HepG2 (cell line): ENCODE measurements around the gene MRM3. TPM values are rescaled to one million over a fixed set of nuclear protein-coding genes. Genes with fewer than 3 reads are reported as not detected.

Experiments
- ATAC-seq: fragments of 200-7000 bp; cut with Tn5 transposase; 3 replicates; pipeline ENCODE4 v1.9.1; 2020; ENCODE audit warnings: mild to moderate bottlenecking, moderate library complexity
- BruUV-seq: library from RNA; stranded (reverse); fragments of 400-500 nt; replicated peaks from 2 replicates; lab custom pipeline; 2021; lab: Mats Ljungman, UMichigan
- CTCF ChIA-PET: fragments of 300-600 bp; formaldehyde crosslinking; extraction: SDS; loops from one replicate; lab custom pipeline; 2021; ENCODE audit warnings: low total read pairs, inconsistent platforms, low intra/inter-chr PET ratio; lab: Yijun Ruan, JAX
- POLR2A ChIA-PET: fragments of 350-600 bp; sonication (Branson Sonifier 250); formaldehyde crosslinking; loops from one replicate; lab custom pipeline; 2020; ENCODE audit warnings: antibody characterized with exemption, inconsistent platforms; lab: Yijun Ruan, JAX
- DNase-seq: peaks from one replicate; pipeline ENCODE4 v3.0.0-alpha.2; 2015; ENCODE audit warnings: low spot score
- FAIRE-seq: peaks from 3 replicates; lab custom pipeline; 2011; peaks lifted over from hg19 to GRCh38; lab: Jason Lieb, UNC
- H2AFZ ChIP-seq: one replicate; pipeline ENCODE4 v1.6.1; 2011; ENCODE audit warnings: low read length, inconsistent platforms
- H3K27ac ChIP-seq: fragments of 300-600 bp; 3 replicates; pipeline ENCODE4 v1.8.0; 2011; ENCODE audit warnings: mixed run types, mild to moderate bottlenecking, mixed read lengths, low read length, inconsistent platforms; ENCODE audit not compliant: insufficient read depth; ENCODE audit errors: extremely low read length
- H3K27me3 ChIP-seq, 2 experiments: fragments of 200-600 bp in 1 of 2; 2 replicates in 1 of 2; 3 replicates in 1 of 2; pipeline versions ENCODE4 v1.6.0 to v1.8.0; 2011; ENCODE audit warnings: low read length in 2 of 2, mild to moderate bottlenecking in 2 of 2, moderate library complexity in 2 of 2, inconsistent platforms in 1 of 2; ENCODE audit not compliant: insufficient read depth in 2 of 2, control insufficient read depth in 1 of 2
- H3K36me3 ChIP-seq, 2 experiments: fragments of 200-600 bp in 1 of 2; replicated peaks in 1 of 2; 2 replicates in 1 of 2; 3 replicates in 1 of 2; pipeline versions ENCODE4 v1.5.1 to v1.8.0; 2011; ENCODE audit warnings: low read length in 2 of 2, inconsistent platforms in 1 of 2; ENCODE audit not compliant: insufficient read depth in 2 of 2, control insufficient read depth in 1 of 2
- H3K4me1 ChIP-seq: 2 replicates; pipeline ENCODE4 v1.5.1; 2012; ENCODE audit warnings: low read length, inconsistent platforms; ENCODE audit not compliant: insufficient read depth
- H3K4me2 ChIP-seq: 2 replicates; pipeline ENCODE4 v1.6.0; 2011; ENCODE audit warnings: low read depth, low read length, inconsistent platforms
- H3K4me3 ChIP-seq, 3 experiments: fragments of 200-600 bp in 1 of 3; sonication (generic), shearing (Covaris generic) in 1 of 3; replicated peaks in 1 of 3; 2 replicates each; pipeline ENCODE4 v1.5.1; 2011 to 2016; ENCODE audit warnings: low read length in 3 of 3, inconsistent platforms in 2 of 3, low read depth in 2 of 3, mild to moderate bottlenecking in 2 of 3, control low read depth in 1 of 3, mixed read lengths in 1 of 3; ENCODE audit not compliant: insufficient read depth in 1 of 3
- H3K79me2 ChIP-seq: one replicate; pipeline ENCODE4 v1.6.1; 2011; ENCODE audit warnings: low read length, inconsistent platforms; ENCODE audit not compliant: insufficient read depth
- H3K9ac ChIP-seq: 2 replicates; pipeline ENCODE4 v1.6.0; 2011; ENCODE audit warnings: mild to moderate bottlenecking, low read depth, low read length, inconsistent platforms; ENCODE audit not compliant: insufficient read depth
- H3K9me3 ChIP-seq: 2 replicates; pipeline ENCODE4 v1.5.1; 2012; ENCODE audit warnings: mild to moderate bottlenecking, low read length
- H4K20me1 ChIP-seq: 2 replicates; pipeline ENCODE4 v1.6.0; 2011; ENCODE audit warnings: inconsistent platforms, mild to moderate bottlenecking, low read length, moderate library complexity; ENCODE audit not compliant: insufficient read depth
- AHDC1 ChIP-seq: sonication (generic); formaldehyde crosslinking; IDR thresholded peaks from 2 replicates; pipeline ENCODE4 v1.5.1; 2020; ENCODE audit warnings: mild to moderate bottlenecking, missing genetic modification reagents, borderline replicate concordance
- RBM22 ChIP-seq: fragments of 200-400 bp; formaldehyde crosslinking; optimal IDR thresholded peaks from 2 replicates; pipeline ENCODE3; 2017; ENCODE audit warnings: mild to moderate bottlenecking, low read length, moderate library complexity
- WGBS: methylation state at CpG from one replicate; pipeline ENCODE4 v1.1.6; 2017; ENCODE audit warnings: low lambda C conversion rate; 5-methylcytosine and 5-hydroxymethylcytosine counted together
- in situ Hi-C: cut with HindIII; loops from 2 replicates; pipeline ENCODE4 v1.10.0; 2017; ENCODE audit warnings: low pct_unique_long_range_greater_than_20kb; ENCODE audit not compliant: extremely low pct_ligation_motif_present
- intact Hi-C: fragments of 100-400 bp; cut with micrococcal nuclease; formaldehyde crosslinking; loops from one replicate; pipeline ENCODE4 v1.10.0; 2022; ENCODE audit not compliant: unreplicated experiment
- polyA plus RNA-seq, 8 experiments: library from polyadenylated mRNA; depleted of rRNA in 3 of 8; stranded (reverse) in 7 of 8; unstranded in 1 of 8; fragments of >200 nt; fragmentation: Illumina TruSeq in 4 of 8; extraction: Trizol in 4 of 8; gene quantifications; 2 replicates each; pipeline versions ENCODE4 v1.2.1 to v1.2.3, GENCODE V29; 2011 to 2016; ENCODE audit warnings: low read depth in 4 of 8, missing spikeins in 1 of 8, mixed read lengths in 1 of 8; ENCODE audit not compliant: insufficient read depth in 1 of 8
- total RNA-seq, 5 experiments: library from RNA; depleted of rRNA; stranded (reverse); fragments of >200 nt; fragmentation: Illumina TruSeq; extraction: Trizol; gene quantifications; 2 replicates each; pipeline ENCODE4 v1.2.3, GENCODE V29; 2016; ENCODE audit warnings: low read depth in 1 of 5

The MRM3 gene
- total and polyA plus RNA-seq, 2 of the 13 experiments (the other 11 are each of a cell fraction or from before 2014, with no cell fraction given): 12.3 to 25.5 TPM

- H3K4me1 ChIP-seq: peaks cover 17% of the 10 kb centered on the region
- H3K9ac ChIP-seq: no peak overlapping the region
- peaks cover 5% of the 10 kb centered on the region for H3K79me2 ChIP-seq
- no peak for FAIRE-seq
- H3K27ac ChIP-seq: no peak overlapping the region
- ATAC-seq: no peak
- TF ChIP-seq RBM22: peak; percentile 58
- no peak for TF ChIP-seq AHDC1
- 97% methylated on average over 17 of the region's 18 CpGs for whole genome bisulfite sequencing
- intact Hi-C loops: no loop called here
- H3K9me3 ChIP-seq: no peaks in the 10 kb centered on the region
- H3K4me3 ChIP-seq: no peak overlapping the region
- no peak for DNase-seq
- in situ Hi-C loops: no loop called here
- no peaks in the 10 kb centered on the region for H4K20me1 ChIP-seq
- ChIA-PET POLR2A (no interaction called here), CTCF (no interaction called here)
- peaks cover 17 to 63% of the 10 kb centered on the region in 2 experiments for H3K36me3 ChIP-seq
- no peak overlapping the region for H2AFZ ChIP-seq
- H3K27me3 ChIP-seq: no peaks in the 10 kb centered on the region
- no peak overlapping the region for H3K4me2 ChIP-seq
- no TSS peak for BruUV-seq
Observed at GRCh38 chr17:740240-741017, 41.7 kb upstream of the MRM3 start.
